CD4-positive, alpha-beta T cell treated with Interleukin-4 for 1 hour (primary cell): ENCODE results near the gene RHOBTB3.
"Not testable (repeated sequence)": the region's sequence is repeated elsewhere in the genome, so short reads cannot be mapped to it uniquely, and the experiment has no call there.

Experiments
- DNase-seq, 2 donors: peaks; one replicate each; pipeline ENCODE4 v3.0.0-alpha.2; 2020 to 2022

RHOBTB3 gene

GRCh38 chr5:95822043-95822541 lies 91.0 kb downstream of the RHOBTB3 start:
- peak in 1 of 2 donors; percentile 52 for DNase-seq

GRCh38 chr5:95822542-95823181 lies 91.5 kb downstream of the RHOBTB3 start, which contains the start of gene GLRX:
Gene GLRX (minus strand): TSS chr5:95822726. CDS start chr5:95822662, 64 bp downstream.
- peak; percentile 49 to 68 for DNase-seq

GRCh38 chr5:95823218-95823737 lies 92.1 kb downstream of the RHOBTB3 start:
- no peak for DNase-seq

- DNase-seq = peak; percentile 67 to 82
These were observed 92.8 kb downstream of the RHOBTB3 start for GRCh38 chr5:95823738-95824609.

- no peak for DNase-seq
These were observed 93.6 kb downstream of the RHOBTB3 start for GRCh38 chr5:95824747-95825146.

DNA sequence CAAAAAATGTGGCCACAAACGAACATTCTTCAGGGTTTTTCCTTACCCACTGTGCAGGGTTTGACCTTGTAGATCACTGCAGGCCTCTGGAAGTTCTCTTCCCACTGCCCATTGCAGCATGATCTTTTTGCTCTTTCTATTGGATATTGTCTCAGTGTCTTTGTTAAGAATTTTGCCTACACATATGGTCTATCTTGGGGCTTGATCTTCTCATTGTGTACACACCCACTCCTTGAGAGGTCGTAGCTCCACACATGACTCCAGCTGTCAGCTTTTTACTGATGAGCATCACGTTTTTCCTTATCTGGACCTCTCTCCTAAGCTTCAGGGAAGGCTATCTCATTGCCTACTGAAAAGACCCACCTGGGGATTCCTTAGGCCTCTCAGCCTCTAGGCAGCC lies 94.4 kb downstream of the RHOBTB3 start:
- DNase-seq = no peak

- DNase-seq = peak in 1 of 2 donors; percentile 21
These were observed 96.1 kb downstream of the RHOBTB3 start for GRCh38 chr5:95826949-95827891.

GRCh38 chr5:95827892-95828246 lies 96.7 kb downstream of the RHOBTB3 start:
- no peak for DNase-seq

GRCh38 chr5:95830226-95830625 lies 99.1 kb downstream of the RHOBTB3 start:
- no peak for DNase-seq

- DNase-seq = no peak
These were observed 101.5 kb downstream of the RHOBTB3 start for GRCh38 chr5:95832664-95833063.

DNA sequence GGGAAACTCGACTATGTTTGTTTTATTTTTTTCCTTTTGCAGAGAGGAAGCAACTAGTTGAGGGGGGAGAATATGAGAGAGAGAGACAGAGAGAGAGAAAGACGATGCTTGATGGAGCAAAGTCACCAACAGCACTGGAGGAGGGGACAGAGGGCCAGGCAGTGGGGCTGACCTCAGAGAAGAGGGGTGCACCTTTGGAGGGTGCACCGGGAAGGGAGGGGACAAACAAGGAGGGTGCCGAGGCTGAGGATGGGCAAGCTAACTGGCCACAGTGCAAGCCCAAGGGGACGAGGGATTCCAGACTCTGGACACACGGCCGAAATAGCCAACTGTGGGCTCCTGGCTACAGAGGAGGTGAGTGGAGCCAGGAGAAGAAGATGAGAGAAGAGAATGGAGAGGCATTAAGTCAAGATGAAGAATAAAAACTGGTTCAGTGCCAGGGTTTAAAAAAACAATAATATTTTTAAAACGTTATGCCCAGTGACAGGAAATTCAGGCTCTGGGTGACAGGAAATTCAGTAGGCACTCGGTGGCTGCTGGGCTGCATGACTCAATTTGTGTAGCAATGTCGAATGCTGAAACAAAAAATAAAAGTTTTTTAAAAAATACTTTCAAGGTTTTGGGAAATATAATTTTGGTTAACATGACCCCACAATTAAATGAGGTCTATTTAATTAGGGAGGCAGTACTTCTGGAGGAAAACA lies 104.7 kb downstream of the RHOBTB3 start:
- DNase-seq = peak; percentile 22 to 38

GRCh38 chr5:95836544-95836943 lies 105.4 kb downstream of the RHOBTB3 start:
- DNase-seq = no peak

- not testable (repeated sequence) for DNase-seq
These were observed 105.8 kb downstream of the RHOBTB3 start for GRCh38 chr5:95836971-95837370.

- no peak for DNase-seq
These were observed 106.4 kb downstream of the RHOBTB3 start for GRCh38 chr5:95837492-95837891.

DNA sequence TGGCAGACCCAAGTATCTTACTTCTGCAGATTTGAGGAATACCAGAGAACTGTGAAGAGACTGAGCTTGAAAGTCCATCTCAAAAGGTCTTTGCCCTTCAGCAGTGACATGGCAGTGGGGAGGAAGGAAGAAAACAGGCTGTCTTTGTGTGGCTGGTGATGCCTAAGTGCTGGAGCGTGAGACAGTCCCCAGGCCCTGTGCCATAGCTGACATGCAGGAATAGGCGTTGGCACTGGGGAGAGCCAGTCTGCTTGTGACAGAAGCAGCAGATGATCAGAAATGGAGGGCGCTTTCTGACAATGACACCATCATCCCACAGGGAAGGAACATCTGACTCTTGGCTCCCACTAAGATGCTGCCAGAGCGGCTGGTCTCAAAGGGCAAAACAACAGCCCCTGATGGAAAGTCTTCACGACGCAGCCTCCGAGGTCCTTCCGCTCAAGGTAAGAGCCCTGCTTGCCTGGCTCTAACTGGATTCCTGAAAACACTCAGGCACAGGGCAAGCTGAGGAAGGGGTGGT lies 106.9 kb downstream of the RHOBTB3 start:
- no peak for DNase-seq

DNA sequence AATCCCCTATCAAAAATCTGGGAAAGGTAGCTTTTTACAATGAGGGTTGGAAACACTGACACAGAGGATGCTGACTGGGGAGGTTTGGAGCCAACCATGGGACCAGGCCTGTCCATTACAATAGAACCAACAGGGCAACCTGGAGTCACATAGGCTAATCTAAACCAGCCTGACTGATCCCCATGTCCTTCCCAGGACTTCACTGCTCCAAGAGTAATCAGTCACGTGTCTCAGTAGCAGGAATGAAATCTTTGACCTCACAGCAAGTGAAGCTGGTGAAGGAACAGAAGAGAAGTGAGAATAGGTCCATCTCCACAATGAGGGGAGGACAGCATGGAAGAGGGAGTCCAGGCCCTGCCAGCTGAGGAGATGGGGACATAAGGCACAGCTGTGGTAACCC lies 107.4 kb downstream of the RHOBTB3 start:
- DNase-seq = no peak

- DNase-seq = no peak
These were observed 108.5 kb downstream of the RHOBTB3 start for GRCh38 chr5:95839658-95840057.

DNA sequence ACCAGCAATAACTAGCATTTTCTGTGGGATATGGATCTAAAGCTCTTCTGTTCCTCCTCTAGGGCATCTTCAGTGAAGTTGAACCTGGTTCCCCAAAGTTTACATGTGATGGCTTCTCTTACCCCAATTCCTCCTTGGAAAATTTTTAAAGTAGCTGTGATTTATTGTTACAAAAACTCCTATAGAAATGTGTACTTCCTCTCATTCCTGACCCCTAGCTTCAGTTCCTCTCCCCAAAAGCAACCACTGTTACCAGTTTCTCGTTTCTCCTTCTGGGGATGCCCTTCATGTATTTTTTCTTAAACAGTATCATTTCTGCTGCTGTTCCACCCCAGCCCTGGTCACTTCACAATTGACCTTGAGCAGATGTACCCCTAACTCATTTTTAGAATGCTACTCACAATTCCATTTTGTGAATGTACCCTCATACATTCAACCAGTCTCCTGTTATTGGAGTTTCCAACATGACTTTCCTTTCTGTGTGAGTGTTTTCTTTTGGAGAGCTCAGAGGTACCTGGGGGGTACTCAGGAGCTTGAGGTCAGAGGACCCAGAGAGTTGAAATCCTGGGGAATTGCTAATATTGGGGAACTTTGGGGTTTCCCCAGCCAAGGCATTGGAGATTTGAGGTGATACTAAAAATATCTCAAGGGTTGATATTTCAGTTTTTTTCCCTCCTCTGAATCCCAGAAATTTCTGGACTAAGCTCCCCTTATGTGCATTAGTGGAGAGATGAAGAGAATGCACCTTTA lies 110.0 kb downstream of the RHOBTB3 start:
- DNase-seq = no peak

- no peak for DNase-seq
These were observed 111.0 kb downstream of the RHOBTB3 start for GRCh38 chr5:95841914-95842812.
